ENCODE measurements around the gene SFXN5. TPM values are rescaled to one million over a fixed set of nuclear protein-coding genes. Genes with fewer than 3 reads are reported as not detected.

SFXN5 gene
- polyA plus RNA-seq, 2 of the 4 experiments (the other 2 are of a cell fraction) = 16.7 to 19.6 TPM

- DNase-seq (ENCODE audit: low read depth in 1 of 2, low spot score in 1 of 2) (no peak), FAIRE-seq (no peak), ATAC-seq (no peak)
- Histone ChIP-seq H3K4me3 (no peak overlapping the region), H3K4me2 (no peak overlapping the region), H3K9me3 (no peaks in the 10 kb centered on the region), H3K27ac (no peak overlapping the region), H3K4me1 (no peaks in the 10 kb centered on the region)
- CTCF ChIA-PET = interaction anchor here (1.3 kb wide), 1 partner anchor 14 kb away, joined by 8 read pairs; no protein-coding TSS in a partner anchor
- POLR2A ChIA-PET = no interaction called here
- 85% methylated on average over 8 of the region's 8 CpGs for WGBS (ENCODE audit: missing lambda C conversion rate)
- TF ChIP-seq HES2 (IDR thresholded peaks at IDR 0.05) (no peak), MAFK (IDR thresholded peaks at IDR 0.05; ENCODE audit: partially characterized antibody) (peak; percentile 51), PBX3 (IDR thresholded peaks at IDR 0.05) (no peak), HOXA7 (CRISPR knock-in tag; IDR thresholded peaks at IDR 0.05) (no peak), SMC3 (IDR thresholded peaks at IDR 0.05) (no peak)
Observed at GRCh38 chr2:72959554-72959953, 112.0 kb downstream of the SFXN5 start.

GRCh38 chr2:72958542-72959385 is 112.7 kb downstream of the SFXN5 start:
- no peak for TF ChIP-seq POLR2A (IDR thresholded peaks at IDR 0.05; ENCODE audit: low read length)
- no peak for TF ChIP-seq CBX2 (IDR thresholded peaks at IDR 0.05; ENCODE audit: borderline replicate concordance, low read depth)
- no peak for TF ChIP-seq MAFK (IDR thresholded peaks at IDR 0.05; ENCODE audit: partially characterized antibody)
- TF ChIP-seq HDAC2 (IDR thresholded peaks at IDR 0.05) = no peak
- TF ChIP-seq E2F6 (IDR thresholded peaks at IDR 0.05; ENCODE audit: borderline replicate concordance, low read depth) = no peak
- no peak for TF ChIP-seq POLR2AphosphoS2 (conservative IDR thresholded peaks at IDR 0.05; ENCODE audit: low read length)
- TF ChIP-seq HOXB13 (CRISPR knock-in tag; IDR thresholded peaks at IDR 0.05; ENCODE audit: low read depth) = no peak
- no peak for TF ChIP-seq TP53 (CRISPR knock-in tag; IDR thresholded peaks at IDR 0.05)
- ChIA-PET CTCF (interaction anchor here (0.6 to 2.8 kb wide), 3 partner anchors 27 to 219 kb away, joined by 3 to 17 read pairs (median 8); no protein-coding TSS in a partner anchor), POLR2A (no interaction called here)
- no peak for ATAC-seq
- Histone ChIP-seq H3K9me3 (no peaks in the 10 kb centered on the region), H3K4me1 (no peaks in the 10 kb centered on the region), H3K27ac (no peak overlapping the region), H3K4me2 (no peak overlapping the region), H3K4me3 (no peak overlapping the region)
- no peak for FAIRE-seq
- 91% methylated on average over 13 of the region's 13 CpGs for WGBS (ENCODE audit: missing lambda C conversion rate)
- DNase-seq (ENCODE audit: low read depth in 1 of 2, low spot score in 1 of 2) = no peak

GRCh38 chr2:72956936-72957335 is 114.6 kb downstream of the SFXN5 start:
- ChIA-PET CTCF (interaction anchor here (0.6 to 2.8 kb wide), 4 partner anchors 36 to 264 kb away, joined by 3 to 17 read pairs (median 6); no protein-coding TSS in a partner anchor), POLR2A (no interaction called here)
- Histone ChIP-seq H3K4me3 (no peak overlapping the region), H3K27ac (no peak overlapping the region), H3K4me1 (no peaks in the 10 kb centered on the region), H3K4me2 (no peak overlapping the region), H3K9me3 (no peaks in the 10 kb centered on the region)
- DNase-seq (ENCODE audit: low read depth in 1 of 2, low spot score in 1 of 2) (no peak), ATAC-seq (no peak), FAIRE-seq (no peak)
- WGBS (ENCODE audit: missing lambda C conversion rate) = 94% methylated on average over 3 of the region's 3 CpGs
- TF ChIP-seq POLR2A (IDR thresholded peaks at IDR 0.05; ENCODE audit: low read length) = 0 out of 2 replicates have a peak, but pooled peaks have one; percentile 10
- TF ChIP-seq PBX3 (IDR thresholded peaks at IDR 0.05) = no peak
- TF ChIP-seq EHMT2 (IDR thresholded peaks at IDR 0.05; ENCODE audit: low read depth) = no peak
- TF ChIP-seq BCL3 (IDR thresholded peaks at IDR 0.05) = no peak
- no peak for TF ChIP-seq PHF8 (IDR thresholded peaks at IDR 0.05; ENCODE audit: borderline replicate concordance, low read depth)
